Breast epithelium (tissue), 4 donors: ENCODE measurements around the gene ZNF133. TPM values are rescaled to one million over a fixed set of nuclear protein-coding genes. Genes with fewer than 3 reads are reported as not detected.

Experiments used
- DNase-seq, 2 donors: peaks; one replicate each; pipeline ENCODE4 v3.0.0-alpha.2; 2019; ENCODE audit warnings: low spot score in 2 of 2
- H3K27ac ChIP-seq, 2 donors: fragments of 200-600 bp; sonication (generic) in 1 of 2; one replicate each; pipeline ENCODE4 v1.5.1; 2016 to 2019; ENCODE audit warnings: mild to moderate bottlenecking in 1 of 2
- H3K27me3 ChIP-seq, 2 donors: fragments of 200-600 bp; sonication (generic) in 1 of 2; one replicate each; pipeline versions ENCODE4 v1.5.1 to v1.6.0; 2017 to 2019; ENCODE audit warnings: control low read depth in 1 of 2, mild to moderate bottlenecking in 1 of 2
- H3K36me3 ChIP-seq: fragments of 200-600 bp; one replicate; pipeline ENCODE4 v1.5.1; 2019
- H3K4me1 ChIP-seq, 2 donors: fragments of 200-600 bp; sonication (generic); one replicate each; pipeline ENCODE4 v1.5.1; 2016 to 2019; ENCODE audit warnings: control low read depth in 1 of 2
- H3K4me3 ChIP-seq, 3 donors: fragments of 200-600 bp; sonication (generic); 1 replicate in 2 of 3; 2 replicates in 1 of 3; pipeline ENCODE4 v1.5.1; 2016 to 2019; ENCODE audit warnings: mild to moderate bottlenecking in 3 of 3, moderate library complexity in 2 of 3
- H3K9me3 ChIP-seq, 2 donors: fragments of 200-600 bp; sonication (generic) in 1 of 2; one replicate each; pipeline ENCODE4 v1.5.1; 2016 to 2019; ENCODE audit warnings: control low read depth in 1 of 2
- CTCF ChIP-seq, 3 donors: fragments of 450-650 bp; IDR thresholded peaks; one replicate each; pipeline ENCODE4 v1.5.1; 2016 to 2017; ENCODE audit warnings: antibody characterized with exemption in 3 of 3, mild to moderate bottlenecking in 3 of 3, moderate library complexity in 3 of 3
- POLR2A ChIP-seq: fragments of 450-650 bp; IDR thresholded peaks from one replicate; pipeline ENCODE4 v1.6.1; 2016; ENCODE audit warnings: antibody characterized with exemption, mild to moderate bottlenecking, moderate library complexity
- POLR2AphosphoS5 ChIP-seq, 3 donors: sonication (generic); formaldehyde crosslinking; IDR thresholded peaks; one replicate each; pipeline ENCODE4 v1.6.1; 2017; ENCODE audit warnings: antibody characterized with exemption in 3 of 3
- intact Hi-C: fragments of 100-400 bp; cut with DNase I; formaldehyde crosslinking; loops from one replicate; pipeline ENCODE4 v1.15.1; 2023; ENCODE audit warnings: low total_unique reads
- total RNA-seq, 3 donors: library from RNA; depleted of rRNA; stranded (reverse); fragments of >200 nt; gene quantifications; one replicate each; pipeline ENCODE4 v1.1.0, GENCODE V29; 2016

The ZNF133 gene
- total RNA-seq, 3 donors from 2014 or later = 20.0 to 37.5 (median 33.1) TPM

GRCh38 chr20:18252597-18253451 lies 35.5 kb upstream of the ZNF133 start:
- TF ChIP-seq POLR2A (no peak), POLR2AphosphoS5 (IDR thresholded peaks at IDR 0.05) (peak in 1 of 3 donors; percentile 22), CTCF (IDR thresholded peaks at IDR 0.05) (peak in 1 of 3 donors; percentile 26)
- Histone ChIP-seq H3K9me3 (no peaks in the 10 kb centered on the region), H3K4me1 (no peaks in the 10 kb centered on the region), H3K27me3 (no peaks in the 10 kb centered on the region), H3K27ac (peak overlapping the region; percentile 79), H3K4me3 (no peak overlapping the region), H3K36me3 (no peaks in the 10 kb centered on the region)
- DNase-seq = peak in 1 of 2 donors; percentile 82
- intact Hi-C loops = no loop called here

- no peak for DNase-seq
- Histone ChIP-seq H3K4me3 (no peak overlapping the region), H3K27me3 (no peaks in the 10 kb centered on the region), H3K9me3 (no peaks in the 10 kb centered on the region), H3K36me3 (no peaks in the 10 kb centered on the region), H3K27ac (no peak overlapping the region), H3K4me1 (no peaks in the 10 kb centered on the region)
- TF ChIP-seq CTCF (IDR thresholded peaks at IDR 0.05) (no peak), POLR2A (no peak), POLR2AphosphoS5 (IDR thresholded peaks at IDR 0.05) (no peak)
- intact Hi-C loops = no loop called here
These were observed 33.7 kb upstream of the ZNF133 start for GRCh38 chr20:18254615-18255014.

GRCh38 chr20:18255526-18255925 lies 32.8 kb upstream of the ZNF133 start:
- Histone ChIP-seq H3K9me3 (no peaks in the 10 kb centered on the region), H3K4me1 (no peaks in the 10 kb centered on the region), H3K27ac (no peak overlapping the region), H3K36me3 (no peaks in the 10 kb centered on the region), H3K27me3 (no peaks in the 10 kb centered on the region), H3K4me3 (no peak overlapping the region)
- TF ChIP-seq POLR2A = no peak
- no peak for TF ChIP-seq POLR2AphosphoS5 (IDR thresholded peaks at IDR 0.05)
- no peak for TF ChIP-seq CTCF (IDR thresholded peaks at IDR 0.05)
- intact Hi-C loops = no loop called here
- no peak for DNase-seq

GRCh38 chr20:18256440-18257090 lies 31.8 kb upstream of the ZNF133 start:
- Histone ChIP-seq H3K4me1 (no peaks in the 10 kb centered on the region), H3K9me3 (no peaks in the 10 kb centered on the region), H3K27ac (no peak overlapping the region), H3K27me3 (no peaks in the 10 kb centered on the region), H3K4me3 (no peak overlapping the region), H3K36me3 (no peaks in the 10 kb centered on the region)
- DNase-seq = no peak
- TF ChIP-seq CTCF (IDR thresholded peaks at IDR 0.05) = no peak
- no peak for TF ChIP-seq POLR2A
- TF ChIP-seq POLR2AphosphoS5 (IDR thresholded peaks at IDR 0.05) = no peak
- intact Hi-C loops = no loop called here
